GM19395 (cell line): ENCODE data around the gene MXRA7.

Experiments used
- ATAC-seq: cut with Tn5 transposase; IDR thresholded peaks from one replicate; pipeline ENCODE4 v1.9.1; 2021; ENCODE audit warnings: mild to moderate bottlenecking, moderate library complexity; ENCODE audit not compliant: unreplicated experiment

The MXRA7 gene

DNA sequence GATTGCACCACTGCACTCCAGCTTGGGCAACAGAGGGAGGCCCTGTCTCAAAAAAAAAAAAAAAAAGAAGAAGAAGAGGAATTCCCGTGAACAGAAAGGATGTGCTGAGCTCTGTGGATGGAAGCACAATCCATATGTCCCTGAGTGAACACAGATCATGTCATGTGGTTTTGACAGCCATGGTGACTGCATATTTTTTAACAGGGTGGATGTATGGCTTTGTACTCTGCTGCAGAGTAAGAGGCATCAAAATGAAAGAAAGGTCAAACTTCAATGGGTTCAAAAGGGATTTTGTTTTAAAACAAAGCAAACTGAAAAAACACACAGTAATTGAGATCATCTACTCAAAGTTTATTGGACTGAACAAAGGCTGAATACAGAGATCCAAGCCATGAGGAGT is 31.5 kb downstream of the MXRA7 start:
- no peak for ATAC-seq

DNA sequence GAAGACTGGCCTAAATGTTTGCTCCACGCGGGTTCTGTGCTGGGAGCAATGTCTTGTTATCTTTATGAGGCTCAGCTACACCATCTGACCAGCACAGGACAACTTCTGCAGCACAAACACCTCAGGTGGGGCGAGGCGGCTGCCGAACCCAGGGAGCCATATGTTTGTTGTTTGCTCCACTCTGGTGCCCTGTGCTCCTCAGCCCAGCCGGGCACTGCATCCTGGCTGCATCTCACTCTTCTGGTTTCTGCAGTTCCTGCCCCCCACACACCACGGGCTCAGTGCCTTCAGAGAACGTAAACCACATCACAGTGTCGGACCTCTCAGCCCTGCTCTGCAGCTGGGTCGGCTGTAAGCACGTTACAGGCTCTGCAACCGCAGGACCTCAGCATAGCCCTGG is 32.4 kb downstream of the MXRA7 start:
- no peak for ATAC-seq

DNA sequence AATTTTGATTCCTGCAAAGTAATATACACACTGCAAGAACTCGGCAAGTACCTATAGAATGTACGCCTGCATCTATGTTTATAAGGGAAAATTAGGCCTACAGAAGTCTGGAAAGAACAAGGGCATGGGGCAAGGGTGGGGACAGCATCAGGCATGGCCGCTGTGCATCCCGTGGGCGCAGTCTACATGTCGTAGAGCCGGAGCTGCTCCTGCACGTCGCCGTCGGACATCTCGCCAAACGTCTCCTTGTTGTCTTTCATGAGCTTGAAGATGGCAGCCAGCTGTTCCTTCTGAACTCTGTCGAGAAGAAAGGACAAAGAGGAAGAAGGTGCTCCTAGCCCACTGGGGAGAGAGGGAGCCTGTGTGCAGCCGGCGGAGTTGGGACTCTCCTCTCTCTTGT is 33.4 kb downstream of the MXRA7 start:
- ATAC-seq = no peak

DNA sequence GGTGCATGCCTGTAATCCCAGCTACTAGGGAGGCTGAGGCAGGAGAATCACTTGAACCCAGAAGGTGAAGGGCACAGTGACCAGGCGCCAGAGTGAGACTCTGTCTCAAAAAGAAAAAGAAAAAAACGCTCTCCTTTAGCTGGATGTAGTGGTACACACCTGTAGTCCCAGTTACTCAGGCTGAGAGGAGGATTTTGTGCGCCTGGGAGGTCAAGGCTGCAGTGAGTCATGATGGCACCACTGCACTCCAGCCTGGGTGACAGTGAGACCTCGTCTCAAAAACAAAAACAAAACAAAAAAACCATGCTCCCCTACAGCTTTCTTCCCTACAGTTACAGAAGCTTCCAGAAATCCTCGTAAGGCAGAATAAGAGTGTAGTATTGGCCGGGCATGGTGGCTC is 34.1 kb downstream of the MXRA7 start:
- no peak for ATAC-seq

DNA sequence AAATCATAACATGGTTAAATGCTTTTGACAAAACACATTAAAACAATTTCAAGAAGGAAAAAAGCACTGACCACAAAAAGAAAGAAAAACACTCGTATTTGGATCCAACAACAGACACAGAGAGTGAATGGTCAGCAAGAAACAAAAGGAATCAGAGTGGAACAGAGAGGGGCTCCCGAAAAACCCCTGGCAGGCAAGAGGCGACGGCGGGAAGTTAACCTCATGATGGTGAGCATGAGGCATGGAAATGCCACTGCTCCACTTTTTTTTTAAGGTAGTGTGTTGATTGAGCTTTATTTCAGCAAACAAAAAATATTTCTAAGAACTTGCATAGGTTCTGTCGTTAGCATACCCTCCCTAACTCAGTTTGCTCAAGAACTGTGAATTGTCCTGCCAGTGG is 35.1 kb downstream of the MXRA7 start:
- ATAC-seq = no peak

DNA sequence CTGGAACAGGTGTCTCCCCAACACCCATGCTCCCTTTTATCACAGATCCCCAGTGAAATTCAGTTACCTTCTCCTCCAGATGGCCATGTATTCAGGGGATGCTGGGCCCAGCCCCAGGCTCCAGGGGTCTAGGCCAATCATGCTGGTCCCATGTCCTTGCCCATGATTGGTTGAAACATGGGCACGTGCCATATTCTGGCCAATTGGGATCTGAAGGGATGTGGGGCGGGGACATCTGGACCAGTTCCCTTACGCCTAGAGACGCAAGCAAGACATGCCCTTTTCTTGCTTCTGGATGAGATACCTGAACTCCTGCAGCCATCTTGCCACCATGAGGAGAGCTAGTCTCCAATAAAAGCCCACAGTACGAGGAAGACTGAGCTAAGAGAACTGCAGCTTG is 36.2 kb downstream of the MXRA7 start:
- ATAC-seq = no peak

DNA sequence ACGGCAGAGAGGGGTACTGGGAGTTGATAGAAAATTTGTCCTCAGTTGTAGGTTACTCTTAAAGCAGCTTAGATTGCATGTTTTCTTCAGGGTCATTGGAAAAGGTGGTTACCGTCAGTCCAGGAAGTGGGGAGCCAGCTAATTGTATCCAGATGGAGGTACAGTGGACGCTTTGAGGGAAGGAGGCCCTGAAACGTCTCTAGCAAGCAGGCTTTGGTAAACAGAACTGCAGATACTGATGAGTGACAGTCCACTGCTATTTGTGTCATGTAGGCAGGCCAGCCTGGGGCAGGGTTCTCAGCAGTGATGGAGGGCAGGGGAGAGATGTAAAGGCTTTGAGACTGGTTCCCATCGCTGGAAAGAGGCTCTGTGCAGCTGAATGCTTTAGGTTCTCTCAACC is 37.0 kb downstream of the MXRA7 start:
- ATAC-seq = no peak

DNA sequence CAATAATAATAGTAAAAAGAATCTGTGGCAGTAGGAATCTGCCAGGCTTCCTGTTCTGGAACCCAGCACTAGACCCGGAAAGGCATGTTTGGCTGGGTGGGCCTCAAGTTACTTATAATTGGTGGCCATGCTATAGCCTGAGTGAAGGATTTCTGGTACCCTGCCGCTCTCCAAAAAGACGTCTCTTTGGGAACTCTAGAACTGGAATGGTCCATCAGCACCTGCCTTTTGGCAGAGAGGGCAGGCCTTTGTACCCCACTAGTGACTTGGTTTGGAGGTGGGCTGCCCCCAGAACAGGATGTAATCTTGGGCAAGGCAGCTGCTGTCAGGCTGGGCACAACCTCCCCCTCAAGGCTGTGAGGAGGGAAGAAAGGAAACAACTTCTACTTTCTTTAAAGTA is 37.9 kb downstream of the MXRA7 start:
- ATAC-seq = no peak

DNA sequence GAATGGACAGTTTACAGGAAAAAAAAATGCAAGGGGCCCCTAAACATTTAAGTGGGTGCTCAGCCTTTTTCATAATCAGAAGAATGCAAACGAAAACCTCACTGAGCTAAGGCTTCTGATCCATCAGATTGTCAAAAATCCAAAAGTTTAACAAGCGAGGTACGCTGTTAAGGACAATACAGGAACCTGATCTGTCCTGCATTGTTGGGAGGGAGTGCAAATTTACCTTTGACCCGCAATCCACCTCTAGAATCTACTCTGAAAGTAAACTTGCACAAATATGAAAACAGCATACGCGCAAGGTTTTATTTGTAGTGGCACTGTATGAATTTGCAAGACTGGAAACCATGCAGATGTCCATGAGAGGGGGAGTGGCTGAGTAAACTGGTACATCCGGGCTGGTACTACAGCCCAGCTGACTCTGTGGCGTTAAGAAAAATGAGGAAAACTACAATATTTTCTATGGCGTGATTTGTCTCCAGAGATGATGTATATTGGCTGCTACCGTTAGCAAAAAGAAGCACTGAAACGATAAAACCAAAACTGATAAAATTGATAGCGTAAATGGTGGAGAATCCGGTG is 38.4 kb downstream of the MXRA7 start:
- ATAC-seq = no peak

DNA sequence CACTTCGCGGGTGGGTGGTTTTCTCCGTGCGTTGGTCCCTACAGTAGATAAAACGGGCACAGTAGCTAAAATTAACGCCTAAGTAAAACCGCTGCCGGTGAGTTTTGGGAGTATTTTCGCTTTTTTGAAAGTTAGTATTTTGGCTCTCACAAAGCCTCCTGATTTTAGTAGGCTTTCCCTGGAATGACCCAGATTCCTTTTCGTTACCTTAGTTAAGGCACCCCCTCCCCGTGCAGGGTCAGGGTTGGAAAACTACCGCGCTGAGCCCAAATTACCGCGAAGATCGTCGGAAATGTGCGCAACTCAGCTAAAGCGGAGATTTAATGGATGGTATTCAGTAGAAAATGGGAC is 38.9 kb downstream of the MXRA7 start:
- peak; percentile 24 for ATAC-seq

DNA sequence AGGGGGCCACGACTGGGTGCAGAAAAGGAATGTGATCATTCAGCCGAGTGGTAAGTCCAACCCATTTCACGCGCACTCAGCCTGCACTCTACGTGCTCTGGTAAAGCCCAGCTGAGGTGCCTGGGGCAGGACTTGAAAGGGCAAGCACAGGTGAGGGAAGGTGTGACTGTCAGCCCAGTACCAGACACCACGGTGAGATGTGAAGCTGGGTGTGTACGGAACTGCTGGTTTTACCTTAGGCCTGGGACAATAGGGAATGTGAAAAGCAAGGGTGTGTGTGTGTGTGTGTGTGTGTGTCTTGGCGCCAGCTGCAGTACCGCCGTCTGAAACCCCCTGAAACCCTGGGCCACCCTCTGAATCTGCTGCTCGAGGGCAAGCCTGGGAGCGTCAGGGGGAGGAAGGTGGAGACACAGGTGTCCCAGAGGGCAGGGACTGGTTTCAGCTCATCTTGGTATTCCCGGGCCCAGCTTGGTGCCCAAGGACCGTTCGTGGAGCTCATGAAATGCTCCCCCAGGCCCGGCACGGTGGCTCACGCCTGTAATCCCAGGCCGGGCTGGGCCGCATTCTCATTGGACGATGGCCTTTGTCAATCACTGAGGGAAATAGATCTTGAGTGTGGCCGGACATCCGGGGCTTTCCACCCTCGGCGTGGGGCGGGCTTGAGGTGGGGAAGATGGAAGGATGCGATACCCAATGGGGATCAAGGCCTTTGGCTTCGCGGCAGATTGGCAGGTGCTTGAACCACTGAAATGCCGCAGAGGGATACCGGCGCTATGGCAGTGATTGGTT is 39.4 kb downstream of the MXRA7 start:
- ATAC-seq = peak; percentile 97

DNA sequence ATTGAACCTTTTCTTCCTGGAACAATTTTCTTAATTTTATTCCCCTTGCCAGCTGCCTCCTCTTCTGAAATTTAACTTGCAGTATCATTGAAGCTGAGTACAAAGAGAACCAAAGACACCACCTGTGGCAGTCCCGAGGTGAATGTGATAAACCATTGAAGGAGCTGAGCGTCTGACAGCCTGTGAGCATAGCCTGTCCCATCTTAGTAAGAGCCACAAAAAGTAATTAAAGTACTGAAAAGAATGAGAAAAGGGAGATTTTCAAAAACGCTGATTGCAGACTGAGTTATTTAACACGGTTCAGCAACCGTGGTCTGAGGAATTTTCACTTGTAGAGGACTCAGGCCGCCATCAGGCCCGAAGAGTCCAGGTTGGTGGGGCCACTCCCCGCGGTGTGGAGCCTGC is 40.0 kb downstream of the MXRA7 start:
- no peak for ATAC-seq

DNA sequence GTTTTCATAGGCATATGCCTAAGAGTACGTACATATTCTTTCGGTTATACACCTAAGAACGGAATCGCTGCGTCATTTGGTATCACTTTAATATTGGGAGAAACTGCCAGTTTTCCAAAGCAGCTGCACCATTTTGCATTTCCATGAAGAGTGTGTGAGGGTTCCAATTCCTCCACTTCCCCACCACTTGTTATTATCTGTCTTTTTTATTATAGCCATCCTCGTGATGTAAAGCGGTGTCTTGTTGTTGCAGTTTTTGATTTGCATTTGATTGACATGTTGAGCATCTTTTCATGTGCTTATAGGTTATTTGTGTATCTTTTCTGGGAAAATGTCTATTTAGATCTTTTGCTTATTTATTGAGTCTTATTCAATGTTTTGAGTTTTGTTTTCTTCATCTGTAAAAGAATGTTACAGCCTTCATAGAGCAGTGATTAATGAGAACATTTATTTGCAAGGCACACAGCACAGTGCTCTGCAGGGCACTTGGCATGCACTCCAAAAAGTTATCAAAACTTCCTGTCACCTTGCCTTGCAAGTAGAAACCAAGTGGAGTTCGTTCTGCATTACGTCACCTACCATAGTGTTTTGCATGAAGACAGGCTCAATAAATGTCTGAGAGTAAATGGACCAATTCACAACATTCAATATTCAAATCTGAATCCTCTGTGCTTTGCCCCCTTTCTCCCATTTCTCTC is 40.6 kb downstream of the MXRA7 start:
- no peak for ATAC-seq

DNA sequence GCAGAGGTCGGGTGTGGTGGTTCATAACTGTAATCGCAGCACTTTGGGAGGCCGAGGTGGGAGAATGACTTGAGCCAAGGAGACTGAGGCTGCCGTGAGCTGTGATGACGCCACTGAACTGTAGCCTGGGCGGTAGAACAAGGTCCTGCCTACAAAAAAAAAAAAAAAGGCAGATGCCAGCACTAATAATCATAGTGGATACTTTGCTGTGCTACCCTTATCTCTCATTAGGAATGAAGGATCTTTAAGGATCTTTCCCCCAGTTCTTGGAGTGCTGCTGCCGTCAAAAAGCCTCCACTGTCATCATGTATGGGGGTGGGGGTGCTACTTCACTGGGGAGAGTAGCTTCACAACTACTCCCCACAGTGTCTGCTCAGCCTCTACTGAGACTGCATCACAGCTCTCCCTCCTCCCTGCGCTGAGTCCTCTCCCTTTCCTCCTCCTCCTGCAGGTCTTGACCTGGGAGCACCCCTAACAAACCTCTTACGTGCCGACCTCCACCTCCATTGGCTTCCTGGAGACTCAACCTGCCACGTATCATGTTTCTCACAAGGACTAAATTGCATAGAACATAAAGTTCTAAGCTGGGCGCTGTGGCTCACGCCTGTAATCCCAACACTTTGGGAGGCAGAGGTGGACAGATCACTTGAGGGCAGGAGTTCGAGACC is 42.8 kb downstream of the MXRA7 start:
- no peak for ATAC-seq

DNA sequence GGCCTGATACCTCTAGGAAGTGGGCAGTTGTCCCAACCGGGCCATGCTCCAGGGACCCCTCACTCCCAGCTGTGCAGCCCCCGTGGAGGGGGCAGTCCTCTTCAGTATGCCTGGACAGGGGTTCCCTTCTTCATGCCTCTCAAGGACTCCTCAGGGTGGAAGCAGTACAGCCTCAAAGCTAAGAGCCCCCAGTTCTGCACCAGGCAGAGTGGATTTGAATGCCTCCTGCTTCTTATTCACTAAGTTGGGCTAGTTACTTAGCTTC is 43.3 kb downstream of the MXRA7 start:
- ATAC-seq = no peak

DNA sequence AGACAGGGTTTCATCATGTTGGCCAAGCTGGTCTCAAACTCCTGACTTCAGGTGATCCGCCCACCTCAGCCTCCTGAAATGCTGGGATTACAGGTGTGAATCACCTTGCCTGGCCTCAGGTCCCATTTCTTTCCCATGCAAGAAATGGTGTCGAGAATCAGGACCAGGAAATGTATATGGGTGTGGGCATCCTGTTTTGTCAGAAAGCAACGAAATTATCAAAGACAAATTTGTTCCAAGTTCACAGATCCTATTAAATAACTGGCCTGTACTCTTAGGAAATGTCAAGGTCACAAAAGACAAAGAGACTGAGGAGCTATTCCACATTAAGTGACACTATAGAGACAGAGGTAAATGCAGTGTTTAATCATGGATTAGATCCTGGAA is 50.1 kb downstream of the MXRA7 start:
- ATAC-seq = no peak

DNA sequence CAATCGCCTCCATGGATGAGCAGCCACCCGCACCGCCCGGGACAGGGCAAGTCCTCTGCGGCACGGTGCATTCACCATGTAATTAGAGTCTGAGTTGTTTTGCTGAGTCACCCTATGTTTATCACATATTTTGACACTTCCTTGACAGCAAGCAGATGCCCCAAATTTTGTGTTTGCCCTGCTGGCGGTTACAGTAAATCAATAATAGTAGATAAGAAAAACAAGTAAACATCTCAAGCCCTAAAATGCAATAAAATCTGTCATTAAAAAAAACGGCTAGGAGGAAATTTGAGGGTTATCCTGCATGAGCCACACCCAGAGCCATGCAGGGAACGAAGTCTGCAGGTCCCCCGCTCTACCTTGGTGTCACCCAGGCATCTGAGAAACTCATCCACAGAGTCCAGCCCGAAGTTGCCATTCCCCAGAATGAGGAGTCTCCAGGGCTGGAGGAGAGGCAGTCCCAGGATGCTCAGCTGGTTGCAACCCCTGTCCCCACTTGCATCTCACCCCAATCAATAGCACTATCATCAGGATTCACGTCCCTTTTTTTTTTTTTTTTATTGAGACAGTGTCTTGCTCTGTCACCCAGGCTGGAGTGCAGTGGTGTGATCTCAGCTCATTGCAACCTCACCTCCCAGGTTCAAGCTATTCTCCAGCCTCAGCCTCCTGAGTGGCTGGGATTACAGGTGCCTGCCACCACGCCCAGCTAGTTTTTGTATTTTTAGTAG is 50.7 kb downstream of the MXRA7 start:
- ATAC-seq = no peak

DNA sequence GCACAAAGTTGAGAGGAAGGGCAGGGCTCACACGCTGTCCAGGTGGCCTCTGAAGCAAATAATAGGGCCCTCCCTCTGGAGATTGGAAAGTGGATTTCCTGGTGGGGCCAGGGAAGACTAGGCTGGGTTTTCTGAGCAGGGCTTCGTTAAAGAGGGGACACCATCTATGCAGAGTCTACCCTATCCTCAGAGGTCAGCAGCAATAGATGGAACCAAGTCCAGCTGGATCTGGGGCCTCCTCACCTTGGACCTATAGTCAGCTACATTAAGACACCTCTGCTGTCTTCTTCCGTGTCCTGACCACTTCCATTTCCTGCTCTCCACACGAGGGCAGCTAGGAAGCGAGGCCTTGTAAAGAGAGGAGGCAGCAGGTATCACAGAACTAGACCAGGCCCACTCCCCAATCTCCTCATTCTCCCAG is 52.5 kb downstream of the MXRA7 start:
- ATAC-seq = no peak

DNA sequence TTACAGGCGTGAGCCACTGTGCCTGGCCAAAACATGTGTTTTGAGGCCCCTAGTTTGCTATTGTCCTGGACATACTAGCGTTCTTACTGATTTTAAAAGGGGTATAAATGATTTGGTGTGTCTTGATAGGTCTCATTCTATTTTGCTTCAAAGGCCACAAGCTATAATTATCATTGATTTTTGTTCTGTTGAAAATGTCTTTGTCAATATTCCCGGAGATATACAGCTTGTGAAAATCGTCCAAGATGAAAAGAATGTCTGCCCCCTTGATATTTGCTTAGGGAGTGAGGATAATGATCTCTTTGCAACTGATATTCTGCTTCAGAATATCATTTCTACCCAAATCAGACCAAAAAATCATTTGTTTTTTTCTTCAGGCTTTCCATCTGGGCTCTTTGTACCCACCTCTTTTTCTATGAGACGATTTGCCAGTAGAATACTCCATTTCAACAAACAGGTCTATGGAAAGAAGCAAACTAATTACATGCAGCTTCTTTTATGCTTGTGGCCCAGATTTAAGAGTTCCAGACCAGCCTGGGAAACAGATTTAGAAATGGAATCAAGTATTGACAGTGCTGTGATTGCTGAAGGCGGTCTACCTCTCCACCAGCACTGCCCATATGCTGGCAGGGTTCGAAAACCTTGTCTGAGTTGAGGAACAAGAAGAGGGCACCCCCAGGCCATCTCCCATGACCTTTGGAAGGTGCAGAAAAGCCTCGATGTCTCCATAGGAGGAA is 53.1 kb downstream of the MXRA7 start:
- no peak for ATAC-seq

DNA sequence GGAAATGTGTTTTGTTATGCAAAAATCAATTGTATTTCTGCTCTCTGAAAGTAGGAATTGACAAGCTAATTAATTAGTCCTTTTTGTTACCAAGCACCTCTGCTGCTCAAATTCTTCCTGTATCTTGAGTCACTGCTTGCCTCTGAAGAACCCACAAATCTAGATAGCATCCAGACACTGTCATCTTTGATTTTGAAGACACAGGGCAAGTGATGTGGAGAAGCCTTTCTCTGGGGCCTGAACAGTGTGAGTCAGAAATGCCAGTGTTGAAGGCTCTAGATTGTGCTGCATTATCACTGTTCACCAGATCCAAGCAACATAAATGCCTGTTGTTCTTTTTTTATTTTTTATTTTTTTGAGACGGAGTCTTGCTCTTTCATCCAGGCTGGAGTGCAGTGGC is 56.4 kb downstream of the MXRA7 start:
- ATAC-seq = no peak

DNA sequence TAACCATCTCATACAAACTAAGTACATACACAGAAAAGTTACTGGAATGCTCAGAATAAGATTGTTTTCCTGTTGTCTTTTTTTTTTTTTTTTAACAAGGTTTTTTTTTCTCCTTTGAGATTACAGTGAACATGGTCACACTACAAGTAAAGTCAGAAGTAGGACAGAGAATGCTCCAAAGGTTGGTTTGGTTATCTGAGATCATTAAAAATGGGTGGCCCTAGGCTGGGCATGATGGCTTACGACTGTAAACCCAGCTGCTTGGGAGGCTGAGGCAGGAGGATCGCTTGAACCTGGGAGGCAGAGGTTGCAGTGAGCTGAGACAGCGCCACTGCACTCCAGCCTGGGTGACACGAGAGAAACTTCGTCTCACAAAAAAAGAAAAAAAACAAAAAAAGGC is 60.3 kb downstream of the MXRA7 start:
- no peak for ATAC-seq
